GM19467 (cell line): Measurements from ENCODE around the gene SEL1L.
A peak's percentile ranks its signal among the peaks of the same experiment; 100 is the strongest.
"Not testable (repeated sequence)": the region's sequence is repeated elsewhere in the genome, so short reads cannot be mapped to it uniquely, and the experiment has no call there.

Experiments
- ATAC-seq: cut with Tn5 transposase; IDR thresholded peaks from one replicate; pipeline ENCODE4 v1.9.1; 2021; ENCODE audit warnings: mild to moderate bottlenecking, moderate library complexity; ENCODE audit not compliant: unreplicated experiment

The SEL1L gene

GRCh38 chr14:81476816-81477215 lies 56.8 kb downstream of the SEL1L start:
- no peak for ATAC-seq

GRCh38 chr14:81474685-81475324 lies 58.8 kb downstream of the SEL1L start:
- ATAC-seq: no peak

- ATAC-seq: peak; percentile 60
These were observed 59.5 kb downstream of the SEL1L start for GRCh38 chr14:81474148-81474492.

GRCh38 chr14:81473456-81474147 lies 60.1 kb downstream of the SEL1L start:
- ATAC-seq: peak; percentile 37

GRCh38 chr14:81472096-81472800 lies 61.4 kb downstream of the SEL1L start:
- ATAC-seq: no peak

GRCh38 chr14:81471062-81471461 lies 62.6 kb downstream of the SEL1L start:
- ATAC-seq: peak; percentile 31

- peak; percentile 10 for ATAC-seq
These were observed 63.2 kb downstream of the SEL1L start for GRCh38 chr14:81470557-81470826.

GRCh38 chr14:81466854-81467253 lies 66.8 kb downstream of the SEL1L start:
- ATAC-seq: no peak

GRCh38 chr14:81465507-81466228 lies 68.0 kb downstream of the SEL1L start:
- no peak for ATAC-seq

- peak; percentile 8 for ATAC-seq
These were observed 68.7 kb downstream of the SEL1L start for GRCh38 chr14:81465003-81465392.

GRCh38 chr14:81464253-81465002 lies 69.2 kb downstream of the SEL1L start:
- peak; percentile 58 for ATAC-seq

GRCh38 chr14:81462356-81462755 lies 71.3 kb downstream of the SEL1L start:
- not testable (repeated sequence) for ATAC-seq

GRCh38 chr14:81459912-81460311 lies 73.7 kb downstream of the SEL1L start:
- no peak for ATAC-seq

GRCh38 chr14:81458352-81458751 lies 75.3 kb downstream of the SEL1L start:
- ATAC-seq: no peak

- peak; percentile 22 for ATAC-seq
These were observed 78.3 kb downstream of the SEL1L start for GRCh38 chr14:81455390-81455789.

- ATAC-seq: peak; percentile 78
These were observed 79.0 kb downstream of the SEL1L start for GRCh38 chr14:81454572-81455218.

GRCh38 chr14:81453166-81453766 lies 80.4 kb downstream of the SEL1L start:
- ATAC-seq: peak; percentile 54

GRCh38 chr14:81452341-81453133 lies 81.1 kb downstream of the SEL1L start:
- ATAC-seq: no peak

GRCh38 chr14:81450976-81451375 lies 82.7 kb downstream of the SEL1L start:
- no peak for ATAC-seq
